GM19025 (cell line): ENCODE results near the gene LIN9.
"Not testable (repeated sequence)": the region's sequence is repeated elsewhere in the genome, so short reads cannot be mapped to it uniquely, and the experiment has no call there.

ENCODE experiments used
- ATAC-seq: cut with Tn5 transposase; IDR thresholded peaks from one replicate; pipeline ENCODE4 v1.9.1; 2021; ENCODE audit warnings: mild to moderate bottlenecking, low read depth, moderate library complexity; ENCODE audit not compliant: unreplicated experiment

Gene LIN9

GRCh38 chr1:226308723-226309397, at the start of gene LIN9:
LIN9 (minus strand) TSS chr1:226309164; CDS start chr1:226309139, 25 bp downstream.
- peak; percentile 68 for ATAC-seq

- no peak for ATAC-seq
Measured at GRCh38 chr1:226357416-226357815, 48.5 kb upstream of the LIN9 start.

- peak; percentile 24 for ATAC-seq
Measured at GRCh38 chr1:226355669-226356551, 46.9 kb upstream of the LIN9 start.

GRCh38 chr1:226355016-226355415, 46.1 kb upstream of the LIN9 start:
- no peak for ATAC-seq

- no peak for ATAC-seq
Measured at GRCh38 chr1:226353698-226354525, 44.9 kb upstream of the LIN9 start.

- ATAC-seq: no peak
Measured at GRCh38 chr1:226351709-226352108, 42.7 kb upstream of the LIN9 start.

GRCh38 chr1:226350519-226350865, 41.5 kb upstream of the LIN9 start:
- ATAC-seq: no peak

GRCh38 chr1:226349801-226350518, 41.0 kb upstream of the LIN9 start:
- ATAC-seq: no peak

GRCh38 chr1:226349081-226349480, 40.1 kb upstream of the LIN9 start:
- no peak for ATAC-seq

GRCh38 chr1:226344441-226345259, 35.7 kb upstream of the LIN9 start:
- ATAC-seq: no peak

GRCh38 chr1:226342656-226343055, 33.7 kb upstream of the LIN9 start:
- ATAC-seq: no peak

GRCh38 chr1:226340111-226340510, 31.1 kb upstream of the LIN9 start:
- not testable (repeated sequence) for ATAC-seq

- no peak for ATAC-seq
Measured at GRCh38 chr1:226337276-226337875, 28.4 kb upstream of the LIN9 start.

GRCh38 chr1:226335661-226336060, 26.7 kb upstream of the LIN9 start:
- no peak for ATAC-seq

- ATAC-seq: no peak
Measured at GRCh38 chr1:226332947-226333346, 24.0 kb upstream of the LIN9 start.

- ATAC-seq: no peak
Measured at GRCh38 chr1:226329237-226329636, 20.3 kb upstream of the LIN9 start.

- ATAC-seq: no peak
Measured at GRCh38 chr1:226327761-226328162, 18.8 kb upstream of the LIN9 start.

- ATAC-seq: no peak
Measured at GRCh38 chr1:226325178-226325577, 16.2 kb upstream of the LIN9 start.

GRCh38 chr1:226324479-226324878, 15.5 kb upstream of the LIN9 start:
- ATAC-seq: no peak
